ENCODE results near the gene TEX2.

GRCh38 chr17:64209983-64210382 lies 53.1 kb downstream of the TEX2 start:
- TF ChIP-seq CTCF (IDR thresholded peaks at IDR 0.05), result no peak
- TF ChIP-seq POLR2A (IDR thresholded peaks at IDR 0.05), result no peak
